GF-D8 (cell line): ENCODE measurements around the gene NINJ2.
"Not testable (repeated sequence)": the region's sequence is repeated elsewhere in the genome, so short reads cannot be mapped to it uniquely, and the experiment has no call there.

Experiments used
- DNase-seq: peaks from one replicate; lab custom pipeline; 2025; lab: John Stamatoyannopoulos, UW

The NINJ2 gene

GRCh38 chr12:641321-641720, 21.9 kb downstream of the NINJ2 start:
- DNase-seq = not testable (repeated sequence)

- DNase-seq = no peak
These were observed 22.5 kb downstream of the NINJ2 start for GRCh38 chr12:640773-641172.

- DNase-seq = no peak
These were observed 23.3 kb downstream of the NINJ2 start for GRCh38 chr12:639988-640387.

GRCh38 chr12:639566-639965, 23.7 kb downstream of the NINJ2 start:
- no peak for DNase-seq

GRCh38 chr12:638953-639557, 24.2 kb downstream of the NINJ2 start:
- peak; percentile 37 for DNase-seq

- DNase-seq = no peak
These were observed 26.6 kb downstream of the NINJ2 start for GRCh38 chr12:636632-637031.

GRCh38 chr12:633731-634130, 29.5 kb downstream of the NINJ2 start:
- DNase-seq = no peak

GRCh38 chr12:632102-632696, 31.0 kb downstream of the NINJ2 start:
- DNase-seq = no peak

GRCh38 chr12:630656-631632, 32.3 kb downstream of the NINJ2 start:
- DNase-seq = no peak

- not testable (repeated sequence) for DNase-seq
These were observed 34.5 kb downstream of the NINJ2 start for GRCh38 chr12:628742-629078.

GRCh38 chr12:627863-628741, 35.1 kb downstream of the NINJ2 start:
- no peak for DNase-seq

GRCh38 chr12:627285-627684, 36.0 kb downstream of the NINJ2 start:
- DNase-seq = no peak

GRCh38 chr12:625998-626397, 37.2 kb downstream of the NINJ2 start:
- no peak for DNase-seq

- no peak for DNase-seq
These were observed 39.3 kb downstream of the NINJ2 start for GRCh38 chr12:623865-624372.

GRCh38 chr12:623172-623864, 39.9 kb downstream of the NINJ2 start:
- no peak for DNase-seq

- peak; percentile 73 for DNase-seq
These were observed 40.8 kb downstream of the NINJ2 start for GRCh38 chr12:622416-622815.

- no peak for DNase-seq
These were observed 43.9 kb downstream of the NINJ2 start for GRCh38 chr12:619346-619745.

- DNase-seq = no peak
These were observed 44.6 kb downstream of the NINJ2 start for GRCh38 chr12:618605-619004.

- DNase-seq = peak; percentile 76
These were observed 45.8 kb downstream of the NINJ2 start for GRCh38 chr12:617304-617915.

- DNase-seq = no peak
These were observed 47.6 kb downstream of the NINJ2 start for GRCh38 chr12:615620-616019.
